Choroid plexus epithelial cell (primary cell): ENCODE measurements around the gene NUP153.

Source experiments
- DNase-seq: peaks from one replicate; pipeline ENCODE4 v3.0.0-alpha.2; 2010; ENCODE audit warnings: low read depth
- H3K4me3 ChIP-seq: 2 replicates; pipeline ENCODE4 v1.5.1; 2011; ENCODE audit warnings: low read depth, mild to moderate bottlenecking, control low read depth, low read length, moderate library complexity
- TF ChIP-seq, protein P1 (sequence below): conservative IDR thresholded peaks from 2 replicates; pipeline ENCODE4 v1.5.1; 2011; ENCODE audit warnings: low read depth, mild to moderate bottlenecking, control low read depth, inconsistent platforms, low read length, moderate library complexity

The NUP153 gene

DNA sequence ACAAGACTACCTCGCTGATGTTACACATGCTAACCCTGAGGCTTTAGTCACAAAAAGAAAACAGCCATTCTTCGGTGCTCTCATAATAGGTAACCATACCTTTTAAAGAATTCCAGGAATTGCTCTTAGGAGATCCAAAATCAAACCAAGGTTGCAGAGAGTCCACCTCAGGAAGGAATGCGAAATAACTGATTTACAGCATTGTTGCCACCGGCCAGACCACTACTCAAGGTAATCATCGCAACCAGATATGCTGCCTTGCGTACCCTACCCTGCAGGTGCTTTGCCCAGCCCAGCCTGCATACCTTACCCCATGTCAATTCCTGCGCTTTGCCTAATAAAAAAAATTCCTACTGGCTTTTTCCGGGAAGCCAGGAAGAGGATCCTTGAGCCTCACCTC, 27.0 kb downstream of the NUP153 start:
- H3K4me3 ChIP-seq = no peak overlapping the region
- TF ChIP-seq, protein P1, sequence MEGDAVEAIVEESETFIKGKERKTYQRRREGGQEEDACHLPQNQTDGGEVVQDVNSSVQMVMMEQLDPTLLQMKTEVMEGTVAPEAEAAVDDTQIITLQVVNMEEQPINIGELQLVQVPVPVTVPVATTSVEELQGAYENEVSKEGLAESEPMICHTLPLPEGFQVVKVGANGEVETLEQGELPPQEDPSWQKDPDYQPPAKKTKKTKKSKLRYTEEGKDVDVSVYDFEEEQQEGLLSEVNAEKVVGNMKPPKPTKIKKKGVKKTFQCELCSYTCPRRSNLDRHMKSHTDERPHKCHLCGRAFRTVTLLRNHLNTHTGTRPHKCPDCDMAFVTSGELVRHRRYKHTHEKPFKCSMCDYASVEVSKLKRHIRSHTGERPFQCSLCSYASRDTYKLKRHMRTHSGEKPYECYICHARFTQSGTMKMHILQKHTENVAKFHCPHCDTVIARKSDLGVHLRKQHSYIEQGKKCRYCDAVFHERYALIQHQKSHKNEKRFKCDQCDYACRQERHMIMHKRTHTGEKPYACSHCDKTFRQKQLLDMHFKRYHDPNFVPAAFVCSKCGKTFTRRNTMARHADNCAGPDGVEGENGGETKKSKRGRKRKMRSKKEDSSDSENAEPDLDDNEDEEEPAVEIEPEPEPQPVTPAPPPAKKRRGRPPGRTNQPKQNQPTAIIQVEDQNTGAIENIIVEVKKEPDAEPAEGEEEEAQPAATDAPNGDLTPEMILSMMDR = no peak
- DNase-seq = no peak

DNA sequence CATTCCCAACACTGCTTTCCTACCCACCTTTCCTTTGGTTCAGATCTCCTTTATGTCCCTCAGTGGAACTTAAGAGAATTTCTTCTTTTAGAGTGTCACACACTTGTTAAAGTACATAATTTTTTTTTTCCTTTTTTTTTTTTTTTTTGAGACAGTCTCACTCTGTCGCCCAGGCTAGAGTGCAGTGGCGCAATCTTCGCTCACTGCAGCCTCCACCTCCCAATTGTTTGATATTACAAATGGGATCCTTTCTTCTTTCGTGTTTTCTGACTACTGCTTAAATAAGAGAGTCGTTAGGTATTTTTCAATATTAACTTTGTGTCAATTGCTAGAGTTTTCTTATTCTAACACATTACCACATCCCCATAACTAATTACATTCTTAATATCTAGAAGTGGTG, 29.1 kb downstream of the NUP153 start:
- H3K4me3 ChIP-seq = no peak overlapping the region
- TF ChIP-seq, protein P1 = no peak
- DNase-seq = no peak

DNA sequence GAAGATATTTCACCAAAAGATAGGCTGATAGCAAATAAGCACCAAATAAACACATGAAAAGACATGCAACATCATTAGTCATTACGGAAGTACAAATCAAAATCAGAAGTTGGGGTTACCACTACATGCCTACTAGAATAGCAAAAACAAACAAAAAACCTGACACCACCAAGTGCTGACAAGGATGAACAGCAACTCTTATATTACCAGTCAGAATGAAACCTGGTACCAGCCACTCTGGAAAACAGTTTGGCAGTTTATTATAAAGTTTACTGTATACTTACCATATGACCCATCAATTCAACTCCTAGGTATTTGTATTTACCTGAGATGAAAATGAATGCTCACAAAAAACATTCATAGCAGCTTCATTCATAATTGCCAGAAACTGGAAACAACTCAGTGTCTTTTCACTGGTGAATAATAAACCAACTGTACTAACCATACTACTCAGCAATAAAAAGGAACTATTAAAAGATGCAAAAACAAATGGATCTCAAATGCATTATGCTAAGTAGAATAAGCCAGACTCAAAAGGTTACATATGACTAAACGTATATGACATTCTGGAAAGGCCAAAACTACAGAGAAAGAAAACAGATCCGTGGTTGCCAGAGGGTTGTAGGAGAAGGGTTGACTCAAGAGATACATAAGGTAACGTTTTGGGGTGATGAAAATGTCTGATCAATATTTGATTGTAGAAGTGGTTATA, 33.0 kb downstream of the NUP153 start:
- TF ChIP-seq, protein P1 = no peak
- no peak overlapping the region for H3K4me3 ChIP-seq
- DNase-seq = no peak

DNA sequence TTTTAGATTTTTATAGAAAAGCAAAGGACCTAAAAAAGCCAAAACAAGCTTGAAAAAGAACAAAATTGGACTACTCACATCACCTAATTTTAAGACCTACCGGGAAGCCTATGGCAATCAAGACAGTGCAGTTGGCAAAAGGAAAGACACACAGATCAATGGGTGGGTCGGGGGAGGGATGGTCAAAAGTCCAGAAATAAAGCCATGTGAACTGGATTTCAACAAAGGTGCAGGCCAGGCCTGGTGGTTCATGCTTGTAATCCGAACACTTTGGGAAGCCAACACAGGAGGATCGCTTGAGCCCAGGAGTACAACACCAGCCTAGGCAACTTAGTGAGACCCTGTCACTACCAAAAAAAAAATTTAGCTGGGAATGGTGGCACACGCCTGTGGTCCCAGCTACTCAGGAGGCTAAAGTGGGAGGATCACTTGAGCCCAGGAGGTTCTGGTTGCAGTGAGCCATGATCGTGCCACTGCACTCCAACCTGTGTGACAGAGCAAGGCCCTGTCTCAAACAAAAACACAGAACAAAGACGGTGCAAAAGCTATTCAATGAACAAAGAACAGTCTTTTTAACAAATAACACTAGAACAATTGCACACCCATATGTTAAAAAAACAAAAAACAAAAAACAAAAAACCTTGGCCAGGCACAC, 34.5 kb downstream of the NUP153 start:
- DNase-seq = no peak
- TF ChIP-seq, protein P1 = no peak
- no peak overlapping the region for H3K4me3 ChIP-seq

DNA sequence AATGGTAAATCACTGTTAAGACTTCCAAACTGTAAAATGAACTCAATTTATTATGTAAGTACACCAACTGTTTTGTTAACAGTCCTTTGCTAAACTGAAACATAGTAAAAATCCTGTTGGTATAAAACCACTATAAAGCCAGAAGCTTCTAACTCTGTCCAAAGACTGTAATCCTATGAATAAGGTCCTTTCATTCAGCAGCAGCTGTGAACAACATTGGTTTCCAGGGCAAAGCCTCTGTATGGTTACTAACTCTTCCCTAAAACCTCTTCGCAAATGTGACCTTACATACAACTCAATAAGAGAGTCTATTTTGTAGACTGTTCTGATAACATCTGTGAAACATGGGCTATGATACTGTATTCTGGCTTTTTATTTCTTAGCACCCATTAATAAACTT, 40.1 kb downstream of the NUP153 start:
- H3K4me3 ChIP-seq = no peak overlapping the region
- TF ChIP-seq, protein P1 = no peak
- no peak for DNase-seq

DNA sequence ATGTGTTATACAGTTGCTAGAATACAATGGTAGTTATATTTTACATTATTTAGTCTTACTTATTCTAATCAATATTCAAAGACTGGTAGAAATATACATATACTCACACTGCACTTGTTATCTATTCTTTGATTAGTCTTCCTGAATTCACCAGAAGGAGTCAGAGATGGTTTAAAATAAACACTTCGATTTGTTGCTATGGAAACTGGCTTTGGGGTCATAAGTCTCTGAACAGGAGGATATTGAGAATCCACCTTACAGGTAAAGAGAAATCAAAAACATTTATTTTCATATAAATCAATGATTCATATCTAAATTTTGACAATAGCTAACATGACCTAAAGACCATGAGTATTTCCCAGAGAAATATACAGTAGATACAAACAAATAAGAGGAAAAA, 41.6 kb downstream of the NUP153 start:
- TF ChIP-seq, protein P1 = no peak
- DNase-seq = no peak
- no peak overlapping the region for H3K4me3 ChIP-seq

DNA sequence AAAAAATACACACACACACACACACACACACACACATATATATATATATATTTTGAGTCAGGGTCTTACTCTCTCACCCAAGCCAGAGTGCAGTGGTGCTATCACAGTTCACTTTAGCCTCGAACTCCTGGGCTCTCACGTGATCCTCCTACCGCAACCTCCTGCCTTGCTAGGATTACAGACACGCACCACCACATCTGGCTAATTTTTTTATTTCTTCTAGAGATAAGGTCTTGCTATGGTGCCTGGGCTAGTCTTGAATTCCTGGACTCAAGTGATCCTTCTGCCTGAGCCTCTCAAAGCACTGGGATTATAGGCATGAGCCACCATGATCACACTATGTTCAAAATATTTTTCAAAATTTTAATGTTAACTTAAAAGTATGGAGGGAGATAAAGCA, 43.5 kb downstream of the NUP153 start:
- DNase-seq = no peak
- TF ChIP-seq, protein P1 = no peak
- no peak overlapping the region for H3K4me3 ChIP-seq
